WTC11 (cell line): ENCODE data around the gene CCR3. TPM values are rescaled to one million over a fixed set of nuclear protein-coding genes. Genes with fewer than 3 reads are reported as not detected.

ENCODE experiments used
- ATAC-seq: fragments of 200-7000 bp; cut with Tn5 transposase; 2 replicates; pipeline ENCODE4 v1.10.0; 2021; ENCODE audit warnings: mild to moderate bottlenecking, moderate library complexity
- CTCF ChIA-PET: fragments of 300-600 bp; sonication (Branson Sonifier 250); formaldehyde crosslinking; loops from one replicate; lab custom pipeline; 2021; ENCODE audit warnings: antibody characterized with exemption; lab: Charles Lee
- POLR2A ChIA-PET: fragments of 350-600 bp; sonication (Branson Sonifier 250); formaldehyde crosslinking; loops from one replicate; lab custom pipeline; 2021; ENCODE audit warnings: antibody characterized with exemption; lab: Charles Lee
- DNase-seq: peaks from one replicate; pipeline ENCODE4 v3.0.0; 2021; ENCODE audit warnings: low spot score
- H3K27ac Mint-ChIP-seq: 2 replicates; pipeline ENCODE4 v1.8.0; 2021; ENCODE audit warnings: mixed read lengths
- H3K27me3 Mint-ChIP-seq: 2 replicates; pipeline ENCODE4 v1.8.0; 2021; ENCODE audit warnings: low read depth, mild to moderate bottlenecking, moderate library complexity, mixed read lengths
- H3K36me3 Mint-ChIP-seq: 2 replicates; pipeline ENCODE4 v1.8.0; 2021; ENCODE audit warnings: mixed read lengths
- H3K4me1 Mint-ChIP-seq: 2 replicates; pipeline ENCODE4 v1.8.0; 2022; ENCODE audit warnings: mixed read lengths
- H3K4me3 Mint-ChIP-seq: 2 replicates; pipeline ENCODE4 v1.8.0; 2021; ENCODE audit warnings: mild to moderate bottlenecking, moderate library complexity, mixed read lengths
- H3K9me3 Mint-ChIP-seq: 2 replicates; pipeline ENCODE4 v1.8.0; 2021; ENCODE audit warnings: mixed read lengths
- FOXJ3 ChIP-seq: sonication (generic); formaldehyde crosslinking; IDR thresholded peaks from 2 replicates; pipeline ENCODE4 v1.9.0; 2021; ENCODE audit warnings: missing genetic modification reagents, mild to moderate bottlenecking, borderline replicate concordance
- FOXP4 ChIP-seq: sonication (generic); formaldehyde crosslinking; IDR thresholded peaks from 2 replicates; pipeline ENCODE4 v1.8.0; 2022; ENCODE audit warnings: mild to moderate bottlenecking, missing genetic modification reagents
- GABPB1 ChIP-seq: sonication (generic); formaldehyde crosslinking; IDR thresholded peaks from 2 replicates; pipeline ENCODE4 v1.8.1; 2023; ENCODE audit warnings: mild to moderate bottlenecking, missing genetic modification reagents
- HMGA2 ChIP-seq: fragments of 250-450 bp; sonication (Bioruptor Pico); IDR thresholded peaks from 2 replicates; pipeline ENCODE4 v1.4.0; 2021; ENCODE audit warnings: mild to moderate bottlenecking, moderate library complexity
- IRF1 ChIP-seq: sonication (generic); formaldehyde crosslinking; IDR thresholded peaks from 2 replicates; pipeline ENCODE4 v1.8.0; 2023; ENCODE audit warnings: missing genetic modification reagents
- IRF2 ChIP-seq: sonication (generic); formaldehyde crosslinking; IDR thresholded peaks from 2 replicates; pipeline ENCODE4 v1.8.0; 2022; ENCODE audit warnings: low read depth, missing genetic modification reagents, borderline replicate concordance
- KAT7 ChIP-seq: sonication (generic); formaldehyde crosslinking; IDR thresholded peaks from 2 replicates; pipeline ENCODE4 v1.8.1; 2023; ENCODE audit warnings: missing genetic modification reagents, mild to moderate bottlenecking, borderline replicate concordance
- NFE2L1 ChIP-seq: sonication (generic); formaldehyde crosslinking; IDR thresholded peaks from 2 replicates; pipeline ENCODE4 v1.8.1; 2023; ENCODE audit warnings: missing genetic modification reagents
- PREB ChIP-seq: sonication (generic); formaldehyde crosslinking; IDR thresholded peaks from 2 replicates; pipeline ENCODE4 v1.8.1; 2022; ENCODE audit warnings: mild to moderate bottlenecking, missing genetic modification reagents, moderate library complexity, borderline replicate concordance
- SP1 ChIP-seq: sonication (generic); formaldehyde crosslinking; conservative IDR thresholded peaks from 2 replicates; pipeline ENCODE4 v1.8.1; 2022; ENCODE audit warnings: missing genetic modification reagents
- TCF7 ChIP-seq: sonication (generic); formaldehyde crosslinking; IDR thresholded peaks from 2 replicates; pipeline ENCODE4 v1.8.0; 2022; ENCODE audit warnings: mild to moderate bottlenecking, low read depth, missing genetic modification reagents, moderate library complexity
- TEAD4 ChIP-seq: sonication (generic); formaldehyde crosslinking; IDR thresholded peaks from 2 replicates; pipeline ENCODE4 v1.8.0; 2022; ENCODE audit warnings: mild to moderate bottlenecking, missing genetic modification reagents
- ZNF317 ChIP-seq: sonication (generic); formaldehyde crosslinking; IDR thresholded peaks from 2 replicates; pipeline ENCODE4 v1.8.1; 2023; ENCODE audit warnings: low read depth, mild to moderate bottlenecking, moderate library complexity, missing genetic modification reagents, borderline replicate concordance
- total RNA-seq: library from RNA; stranded (reverse); gene quantifications from 3 replicates; pipeline ENCODE4 v1.2.3, GENCODE V29; 2021
- TF ChIP-seq, protein P1 (sequence below): sonication (generic); formaldehyde crosslinking; IDR thresholded peaks from 2 replicates; pipeline ENCODE4 v1.8.0; 2022; ENCODE audit warnings: mild to moderate bottlenecking, missing genetic modification reagents
- TF ChIP-seq, protein P2 (sequence below): sonication (generic); formaldehyde crosslinking; IDR thresholded peaks from 2 replicates; pipeline ENCODE4 v1.8.0; 2023; ENCODE audit warnings: missing genetic modification reagents, mild to moderate bottlenecking, borderline replicate concordance

Gene CCR3
- total RNA-seq, 1 experiment from 2014 or later = not detected

GRCh38 chr3:46193436-46193835 is 48.8 kb upstream of the CCR3 start:
- Mint-ChIP-seq H3K27ac (no peak overlapping the region), H3K4me1 (no peaks in the 10 kb centered on the region), H3K27me3 (no peaks in the 10 kb centered on the region; the same call in 1 of the 2 replicates), H3K4me3 (no peak overlapping the region)
- no peak for DNase-seq
- POLR2A ChIA-PET = no interaction called here
- CTCF ChIA-PET = no interaction called here
- TF ChIP-seq IRF2 (CRISPR knock-in tag) (no peak), TEAD4 (CRISPR knock-in tag) (no peak), TCF7 (no peak), IRF1 (CRISPR knock-in tag) (no peak), HMGA2 (CRISPR knock-in tag) (no peak), FOXJ3 (CRISPR knock-in tag) (no peak), FOXP4 (no peak), PREB (CRISPR knock-in tag) (no peak), SP1 (CRISPR knock-in tag) (no peak)
- TF ChIP-seq, protein P1, sequence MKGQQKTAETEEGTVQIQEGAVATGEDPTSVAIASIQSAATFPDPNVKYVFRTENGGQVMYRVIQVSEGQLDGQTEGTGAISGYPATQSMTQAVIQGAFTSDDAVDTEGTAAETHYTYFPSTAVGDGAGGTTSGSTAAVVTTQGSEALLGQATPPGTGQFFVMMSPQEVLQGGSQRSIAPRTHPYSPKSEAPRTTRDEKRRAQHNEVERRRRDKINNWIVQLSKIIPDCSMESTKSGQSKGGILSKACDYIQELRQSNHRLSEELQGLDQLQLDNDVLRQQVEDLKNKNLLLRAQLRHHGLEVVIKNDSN (CRISPR knock-in tag) = no peak
- TF ChIP-seq, protein P2, sequence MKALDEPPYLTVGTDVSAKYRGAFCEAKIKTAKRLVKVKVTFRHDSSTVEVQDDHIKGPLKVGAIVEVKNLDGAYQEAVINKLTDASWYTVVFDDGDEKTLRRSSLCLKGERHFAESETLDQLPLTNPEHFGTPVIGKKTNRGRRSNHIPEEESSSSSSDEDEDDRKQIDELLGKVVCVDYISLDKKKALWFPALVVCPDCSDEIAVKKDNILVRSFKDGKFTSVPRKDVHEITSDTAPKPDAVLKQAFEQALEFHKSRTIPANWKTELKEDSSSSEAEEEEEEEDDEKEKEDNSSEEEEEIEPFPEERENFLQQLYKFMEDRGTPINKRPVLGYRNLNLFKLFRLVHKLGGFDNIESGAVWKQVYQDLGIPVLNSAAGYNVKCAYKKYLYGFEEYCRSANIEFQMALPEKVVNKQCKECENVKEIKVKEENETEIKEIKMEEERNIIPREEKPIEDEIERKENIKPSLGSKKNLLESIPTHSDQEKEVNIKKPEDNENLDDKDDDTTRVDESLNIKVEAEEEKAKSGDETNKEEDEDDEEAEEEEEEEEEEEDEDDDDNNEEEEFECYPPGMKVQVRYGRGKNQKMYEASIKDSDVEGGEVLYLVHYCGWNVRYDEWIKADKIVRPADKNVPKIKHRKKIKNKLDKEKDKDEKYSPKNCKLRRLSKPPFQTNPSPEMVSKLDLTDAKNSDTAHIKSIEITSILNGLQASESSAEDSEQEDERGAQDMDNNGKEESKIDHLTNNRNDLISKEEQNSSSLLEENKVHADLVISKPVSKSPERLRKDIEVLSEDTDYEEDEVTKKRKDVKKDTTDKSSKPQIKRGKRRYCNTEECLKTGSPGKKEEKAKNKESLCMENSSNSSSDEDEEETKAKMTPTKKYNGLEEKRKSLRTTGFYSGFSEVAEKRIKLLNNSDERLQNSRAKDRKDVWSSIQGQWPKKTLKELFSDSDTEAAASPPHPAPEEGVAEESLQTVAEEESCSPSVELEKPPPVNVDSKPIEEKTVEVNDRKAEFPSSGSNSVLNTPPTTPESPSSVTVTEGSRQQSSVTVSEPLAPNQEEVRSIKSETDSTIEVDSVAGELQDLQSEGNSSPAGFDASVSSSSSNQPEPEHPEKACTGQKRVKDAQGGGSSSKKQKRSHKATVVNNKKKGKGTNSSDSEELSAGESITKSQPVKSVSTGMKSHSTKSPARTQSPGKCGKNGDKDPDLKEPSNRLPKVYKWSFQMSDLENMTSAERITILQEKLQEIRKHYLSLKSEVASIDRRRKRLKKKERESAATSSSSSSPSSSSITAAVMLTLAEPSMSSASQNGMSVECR (CRISPR knock-in tag) = no peak
- TF ChIP-seq, all 79 proteins: peak for 0
- H3K9me3 Mint-ChIP-seq = peaks cover 33% of the 10 kb centered on the region
- H3K36me3 Mint-ChIP-seq = peaks cover 17% of the 10 kb centered on the region
- no peak for ATAC-seq

DNA sequence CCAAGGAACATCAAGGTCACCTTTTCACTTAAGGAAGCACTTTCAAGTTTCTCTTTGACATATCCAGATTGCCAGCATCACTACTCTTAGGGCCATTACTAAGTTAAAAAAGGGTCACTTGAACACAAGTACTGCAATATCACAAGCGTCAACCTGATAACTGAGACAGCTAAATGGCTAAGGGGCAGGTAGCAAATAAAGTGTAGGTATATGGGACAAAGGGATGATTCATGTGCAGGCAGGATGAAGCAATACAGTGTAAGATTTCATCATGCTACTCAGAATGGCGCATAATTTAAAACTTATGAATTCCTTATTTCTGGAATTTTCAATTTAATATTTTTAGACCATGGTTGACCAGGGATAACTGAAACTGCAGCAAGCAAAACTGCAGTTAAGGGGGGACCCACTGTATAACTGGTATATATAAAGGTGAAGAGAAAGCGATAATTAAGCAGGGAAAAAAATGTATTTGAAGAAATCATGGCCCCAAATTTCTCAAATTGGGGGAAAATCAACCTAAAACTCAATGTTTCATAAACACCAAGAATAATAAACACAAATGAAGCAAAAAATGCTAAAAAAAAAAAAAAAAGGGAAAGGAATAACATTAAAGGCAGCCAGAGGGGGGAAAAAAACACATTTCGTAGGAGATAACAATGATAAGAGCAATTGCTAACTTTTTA is 47.2 kb upstream of the CCR3 start:
- no peak for TF ChIP-seq ZNF317 (CRISPR knock-in tag)
- TF ChIP-seq KAT7 (CRISPR knock-in tag) = no peak
- no peak for TF ChIP-seq NFE2L1 (CRISPR knock-in tag)
- peak; percentile 90 for TF ChIP-seq GABPB1 (CRISPR knock-in tag)
- TF ChIP-seq, all 79 proteins: peak for 1
- CTCF ChIA-PET = no interaction called here
- H3K27me3 Mint-ChIP-seq = peaks cover 3% of the 10 kb centered on the region; the same call in 1 of the 2 replicates
- POLR2A ChIA-PET = no interaction called here
- peaks cover 17% of the 10 kb centered on the region for H3K36me3 Mint-ChIP-seq
- H3K4me1 Mint-ChIP-seq = no peaks in the 10 kb centered on the region
- peaks cover 33% of the 10 kb centered on the region for H3K9me3 Mint-ChIP-seq
- ATAC-seq (no peak), DNase-seq (no peak)
- no peak overlapping the region for H3K4me3 Mint-ChIP-seq
- H3K27ac Mint-ChIP-seq = no peak overlapping the region
